CD14-positive monocyte (primary cell): ENCODE data around the gene KCNJ4. TPM values are rescaled to one million over a fixed set of nuclear protein-coding genes. Genes with fewer than 3 reads are reported as not detected.

ENCODE experiments used
- DNase-seq, 3 donors: peaks; one replicate each; pipeline ENCODE4 v3.0.0-alpha.2; 2011 to 2022
- H2AFZ ChIP-seq: 2 replicates; pipeline ENCODE4 v1.6.0; 2012; ENCODE audit warnings: mild to moderate bottlenecking, low read depth, low read length, inconsistent platforms; ENCODE audit not compliant: insufficient read depth, poor library complexity, severe bottlenecking
- H3K27ac ChIP-seq, 2 donors: 1 replicate in 1 of 2; 2 replicates in 1 of 2; pipeline ENCODE4 v1.5.1; 2012 to 2013; ENCODE audit warnings: low read length in 2 of 2, control low read depth in 1 of 2, inconsistent platforms in 1 of 2, low read depth in 1 of 2, mild to moderate bottlenecking in 1 of 2
- H3K27me3 ChIP-seq, 2 donors: one replicate each; pipeline versions ENCODE4 v1.6.0 to v1.6.1; 2011 to 2013; ENCODE audit warnings: low read length in 2 of 2; ENCODE audit not compliant: control insufficient read depth in 2 of 2, insufficient read depth in 2 of 2
- H3K36me3 ChIP-seq, 2 donors: replicated peaks in 1 of 2; 1 replicate in 1 of 2; 2 replicates in 1 of 2; pipeline versions ENCODE4 v1.5.1 to v1.6.1; 2012 to 2013; ENCODE audit warnings: low read length in 2 of 2, control low read depth in 1 of 2, inconsistent platforms in 1 of 2, mild to moderate bottlenecking in 1 of 2; ENCODE audit not compliant: insufficient read depth in 2 of 2, control insufficient read depth in 1 of 2
- H3K4me1 ChIP-seq, 2 donors: 1 replicate in 1 of 2; 2 replicates in 1 of 2; pipeline versions ENCODE4 v1.5.1 to v1.6.1; 2012 to 2013; ENCODE audit warnings: low read length in 2 of 2, control low read depth in 1 of 2, inconsistent platforms in 1 of 2, mild to moderate bottlenecking in 1 of 2, moderate library complexity in 1 of 2; ENCODE audit not compliant: insufficient read depth in 2 of 2, control insufficient read depth in 1 of 2
- H3K4me2 ChIP-seq: replicated peaks from 2 replicates; pipeline ENCODE3; 2012; ENCODE audit warnings: low read length, moderate library complexity, mild to moderate bottlenecking; ENCODE audit not compliant: poor library complexity, severe bottlenecking; ENCODE audit errors: extremely low read depth
- H3K4me3 ChIP-seq, 3 experiments: fragments of 200-600 bp in 1 of 3; sonication (generic) in 1 of 3; replicated peaks in 1 of 3; 1 replicate in 2 of 3; 2 replicates in 1 of 3; pipeline ENCODE4 v1.5.1; 2011 to 2013; ENCODE audit warnings: low read length in 3 of 3, mild to moderate bottlenecking in 3 of 3, control low read depth in 2 of 3, low read depth in 2 of 3, inconsistent platforms in 1 of 3, moderate library complexity in 1 of 3
- H3K79me2 ChIP-seq: 2 replicates; pipeline ENCODE4 v1.6.0; 2012; ENCODE audit warnings: mild to moderate bottlenecking, control low read depth, inconsistent platforms, low read length, moderate library complexity; ENCODE audit not compliant: insufficient read depth
- H3K9ac ChIP-seq: 2 replicates; pipeline ENCODE4 v1.6.0; 2017; ENCODE audit warnings: low read length, mild to moderate bottlenecking; ENCODE audit not compliant: insufficient read depth, poor library complexity, severe bottlenecking
- H3K9me3 ChIP-seq, 2 donors: replicated peaks in 1 of 2; 1 replicate in 1 of 2; 2 replicates in 1 of 2; pipeline versions ENCODE4 v1.5.1 to v1.6.1; 2012 to 2013; ENCODE audit warnings: low read length in 2 of 2, control low read depth in 1 of 2; ENCODE audit not compliant: control insufficient read depth in 1 of 2, insufficient read depth in 1 of 2
- H4K20me1 ChIP-seq: 2 replicates; pipeline ENCODE4 v1.6.0; 2012; ENCODE audit warnings: mild to moderate bottlenecking, low read length, control low read depth, moderate library complexity; ENCODE audit not compliant: insufficient read depth
- H3K27ac Mint-ChIP-seq, 7 donors: one replicate each; pipeline ENCODE4 v1.8.0; 2020; ENCODE audit warnings: mild to moderate bottlenecking in 7 of 7, mixed read lengths in 7 of 7, moderate library complexity in 6 of 7, inconsistent platforms in 2 of 7
- H3K27me3 Mint-ChIP-seq, 3 donors: one replicate each; pipeline ENCODE4 v1.8.0; 2021 to 2022; ENCODE audit warnings: low read depth in 3 of 3, mild to moderate bottlenecking in 3 of 3, mixed read lengths in 3 of 3, moderate library complexity in 3 of 3, inconsistent platforms in 1 of 3
- H3K36me3 Mint-ChIP-seq, 2 donors: one replicate each; pipeline ENCODE4 v1.8.0; 2020; ENCODE audit warnings: mixed read lengths in 2 of 2, inconsistent platforms in 1 of 2, mild to moderate bottlenecking in 1 of 2
- H3K4me1 Mint-ChIP-seq: one replicate; pipeline ENCODE4 v1.8.0; 2020; ENCODE audit warnings: mild to moderate bottlenecking, mixed read lengths
- H3K4me3 Mint-ChIP-seq, 2 donors: one replicate each; pipeline ENCODE4 v1.8.0; 2020; ENCODE audit warnings: mild to moderate bottlenecking in 2 of 2, mixed read lengths in 2 of 2, moderate library complexity in 1 of 2
- H3K9me3 Mint-ChIP-seq, 7 donors: one replicate each; pipeline ENCODE4 v1.8.0; 2020 to 2022; ENCODE audit warnings: mixed read lengths in 7 of 7, mild to moderate bottlenecking in 6 of 7, moderate library complexity in 6 of 7, inconsistent platforms in 2 of 7
- CTCF ChIP-seq: fragments of 200-600 bp; IDR thresholded peaks from one replicate; pipeline ENCODE4 v1.8.0; 2022; ENCODE audit warnings: antibody characterized with exemption, mild to moderate bottlenecking
- WGBS: methylation state at CpG from one replicate; pipeline ENCODE4 v1.1.5; 2013; ENCODE audit warnings: missing lambda C conversion rate; ENCODE audit not compliant: insufficient coverage; 5-methylcytosine and 5-hydroxymethylcytosine counted together
- intact Hi-C, 2 donors: fragments of 100-400 bp; cut with micrococcal nuclease; formaldehyde crosslinking; loops; one replicate each; pipeline versions ENCODE4 v1.15.0 to v1.15.1; 2023
- polyA plus RNA-seq, 3 donors: library from polyadenylated mRNA; depleted of rRNA in 1 of 3; unstranded in 2 of 3; stranded (reverse) in 1 of 3; fragments of 300-500 nt in 2 of 3; fragments of >200 nt in 1 of 3; fragmentation: Illumina TruSeq in 2 of 3; gene quantifications; 1 replicate in 2 of 3; 2 replicates in 1 of 3; pipeline ENCODE4 v1.2.3, GENCODE V29; 2012 to 2021

The KCNJ4 gene
- polyA plus RNA-seq, 3 donors: not detected

GRCh38 chr22:38501797-38502672, 47.0 kb upstream of the KCNJ4 start:
- intact Hi-C loops: no loop called here
- TF ChIP-seq CTCF: no peak
- Histone ChIP-seq H3K27ac (no peak overlapping the region), H4K20me1 (peaks cover 72% of the 10 kb centered on the region), H3K9ac (no peak overlapping the region), H3K4me2 (peak overlapping the region; percentile 82), H3K4me3 (no peak overlapping the region), H3K36me3 (peaks cover 51 to 67% of the 10 kb centered on the region in 2 donors), H3K27me3 (no peaks in the 10 kb centered on the region), H3K9me3 (no peaks in the 10 kb centered on the region), H2AFZ (no peak overlapping the region), H3K79me2 (peaks cover 90% of the 10 kb centered on the region), H3K4me1 (peaks cover 24 to 32% of the 10 kb centered on the region in 2 donors)
- Mint-ChIP-seq H3K9me3 (peaks cover 0 to 3% (median 0%) of the 10 kb centered on the region in 7 donors), H3K36me3 (peaks cover 52 to 75% of the 10 kb centered on the region in 2 donors), H3K27ac (peak overlapping the region in 2 of 7 donors; percentile 66 to 73), H3K27me3 (no peaks in the 10 kb centered on the region), H3K4me1 (peaks cover 31% of the 10 kb centered on the region), H3K4me3 (no peak overlapping the region)
- DNase-seq: no peak
- 100% methylated on average over 3 of the region's 10 CpGs for WGBS

GRCh38 chr22:38497869-38498268, 42.9 kb upstream of the KCNJ4 start:
- Histone ChIP-seq H3K4me3 (no peak overlapping the region), H3K27me3 (no peaks in the 10 kb centered on the region), H3K9me3 (no peaks in the 10 kb centered on the region), H3K4me1 (peaks cover 6 to 8% of the 10 kb centered on the region in 2 donors), H4K20me1 (peaks cover 100% of the 10 kb centered on the region), H3K79me2 (peaks cover 86% of the 10 kb centered on the region), H2AFZ (no peak overlapping the region), H3K9ac (no peak overlapping the region), H3K36me3 (peaks cover 89 to 99% of the 10 kb centered on the region in 2 donors), H3K27ac (no peak overlapping the region), H3K4me2 (no peak overlapping the region)
- Mint-ChIP-seq H3K9me3 (no peaks in the 10 kb centered on the region), H3K27ac (no peak overlapping the region), H3K36me3 (peaks cover 76 to 98% of the 10 kb centered on the region in 2 donors), H3K27me3 (peaks cover 0 to 2% (median 0%) of the 10 kb centered on the region in 3 donors), H3K4me3 (no peak overlapping the region), H3K4me1 (peaks cover 9% of the 10 kb centered on the region)
- intact Hi-C loops: no loop called here
- no CpG with 5 or more reads among the region's 3 CpGs for WGBS
- TF ChIP-seq CTCF: no peak
- DNase-seq: no peak
